ENCODE results near the gene MCCC1.

Gene MCCC1

DNA sequence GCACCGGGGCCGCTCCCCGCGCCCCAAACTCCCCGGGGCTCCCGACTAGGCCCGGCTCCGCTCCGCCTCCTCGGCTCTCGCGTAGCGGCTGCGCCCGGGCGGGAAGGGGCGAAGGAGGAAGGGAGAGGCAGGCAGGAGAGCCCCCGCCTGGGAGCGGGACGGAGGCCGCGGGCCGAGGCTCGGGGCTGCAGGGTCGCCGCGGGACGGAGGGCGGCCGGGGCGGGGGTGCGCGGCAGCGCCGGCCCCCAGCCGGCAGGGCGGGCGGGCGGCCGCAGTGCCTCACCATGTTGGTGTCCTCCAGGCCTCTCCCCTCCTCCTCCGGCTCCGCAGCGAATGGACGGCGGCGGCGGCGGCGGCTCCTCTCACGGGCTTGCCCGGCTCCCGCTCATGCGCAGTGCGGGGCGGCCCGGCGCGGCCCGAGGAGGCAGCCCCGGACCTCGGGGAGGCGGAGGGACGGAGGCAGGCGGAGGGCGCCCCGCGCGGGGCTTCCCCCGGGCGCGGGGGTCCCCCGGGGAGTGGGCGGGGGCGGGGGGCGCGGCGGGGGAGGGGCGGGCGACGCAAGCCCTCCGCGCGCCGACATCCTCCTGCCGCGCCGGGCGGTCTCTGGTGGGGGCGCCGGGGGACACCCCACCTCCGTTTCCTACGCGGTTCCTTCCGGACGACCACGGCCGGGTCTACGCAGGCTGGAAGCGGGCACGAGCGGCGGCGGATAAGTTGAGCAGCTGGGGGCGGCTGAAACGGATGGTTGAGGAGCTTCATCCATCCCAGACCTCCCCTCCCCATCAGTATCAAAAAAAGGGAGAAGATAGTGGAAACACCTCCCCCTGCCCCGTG is 118.9 kb downstream of the MCCC1 start, which contains the start of gene DCUN1D1:
TSS of gene DCUN1D1 (minus strand) at position 335 of the 834 bp plus-strand sequence. CDS start at position 286, 49 bp downstream.
- DNase-seq (ENCODE audit: low spot score): peak; percentile 98

DNA sequence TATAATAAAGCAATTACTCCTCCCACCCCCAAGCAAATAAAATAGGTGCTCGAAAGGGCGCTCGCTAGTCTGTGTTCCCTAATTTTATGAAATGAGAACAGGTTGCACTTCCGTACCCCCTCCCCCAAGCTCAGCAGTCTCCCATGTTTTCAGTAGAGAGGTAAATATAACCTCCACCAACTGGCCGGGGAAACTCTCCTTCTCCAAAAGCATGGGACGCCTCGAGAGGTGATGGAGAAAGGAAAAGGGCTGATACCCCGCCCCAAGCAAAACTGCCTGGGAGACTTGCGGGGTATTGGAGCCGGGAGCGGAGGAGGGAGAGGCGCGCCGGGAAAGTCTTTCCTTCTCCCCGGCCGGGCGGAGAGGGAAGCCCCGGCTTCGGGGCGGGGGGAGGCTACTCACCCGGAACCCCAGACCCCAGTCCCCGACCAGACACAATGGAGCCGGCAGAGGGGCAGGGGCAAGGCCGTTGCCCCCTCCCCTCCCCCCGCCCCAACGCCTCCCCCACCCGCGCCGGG is 119.6 kb downstream of the MCCC1 start:
- peak; percentile 60 for DNase-seq (ENCODE audit: low spot score)

DNA sequence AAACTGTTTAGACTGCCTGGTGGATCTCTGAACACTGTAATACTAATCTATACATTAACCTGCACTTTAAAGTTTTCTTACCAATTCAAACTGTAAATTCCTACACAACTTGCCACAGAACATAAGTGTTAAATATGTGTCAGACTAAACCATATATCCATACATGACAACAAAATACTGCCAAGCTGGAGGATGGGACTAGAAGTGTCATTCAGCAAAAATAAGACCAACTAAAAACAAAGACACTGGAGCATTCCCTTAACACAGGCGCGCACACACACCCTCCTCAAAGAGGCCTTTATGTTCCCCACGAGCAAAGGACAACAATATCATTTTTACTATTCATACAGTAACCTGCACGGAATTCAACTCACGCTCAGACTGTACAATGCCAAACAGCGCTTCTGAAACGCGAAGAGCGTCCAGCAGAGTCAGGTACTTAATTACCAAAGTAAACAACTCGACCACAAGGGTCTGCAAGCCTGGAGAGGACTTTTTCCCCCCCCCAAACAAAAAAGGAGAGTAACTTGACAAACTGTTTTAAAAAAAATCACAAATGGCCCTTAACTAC is 120.1 kb downstream of the MCCC1 start:
- no peak for DNase-seq (ENCODE audit: low spot score)

DNA sequence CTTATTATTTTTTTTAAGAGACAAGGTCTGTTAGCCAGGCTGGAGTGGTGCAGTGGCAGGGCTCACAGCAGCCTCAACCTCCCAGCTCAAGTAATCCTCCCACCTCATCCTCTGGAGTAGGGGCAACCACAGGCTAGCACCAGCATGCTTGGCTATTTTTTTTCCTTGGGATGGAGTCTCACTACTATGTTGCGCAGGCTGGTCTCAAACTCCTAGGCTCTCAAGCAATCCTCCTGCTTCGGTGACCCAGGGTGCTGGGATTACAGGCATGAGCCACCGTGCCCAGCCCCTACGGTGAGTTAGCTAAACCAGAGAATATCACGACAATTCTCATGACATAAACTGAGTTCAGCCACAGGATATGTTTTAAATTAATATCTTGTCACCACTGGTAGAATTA is 120.9 kb downstream of the MCCC1 start:
- no peak for DNase-seq (ENCODE audit: low spot score)

DNA sequence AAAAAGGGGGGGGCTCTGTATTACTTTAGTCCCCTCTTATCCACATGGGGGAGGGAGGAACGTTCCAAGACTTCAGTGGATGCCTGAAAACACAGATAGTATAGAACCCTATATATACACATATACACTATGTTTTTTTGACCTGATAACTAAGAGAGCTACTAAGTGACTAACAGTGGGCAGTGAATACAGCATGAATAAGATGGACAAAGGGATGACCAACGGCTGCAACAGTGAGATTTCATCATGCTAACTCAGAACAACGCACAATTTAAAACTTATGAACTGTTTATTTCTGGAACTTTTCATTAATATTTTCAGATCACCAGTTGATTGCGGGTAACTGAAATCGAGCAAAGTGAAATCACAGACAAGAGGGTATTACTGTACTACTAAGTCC is 126.2 kb downstream of the MCCC1 start:
- DNase-seq (ENCODE audit: low spot score): no peak

DNA sequence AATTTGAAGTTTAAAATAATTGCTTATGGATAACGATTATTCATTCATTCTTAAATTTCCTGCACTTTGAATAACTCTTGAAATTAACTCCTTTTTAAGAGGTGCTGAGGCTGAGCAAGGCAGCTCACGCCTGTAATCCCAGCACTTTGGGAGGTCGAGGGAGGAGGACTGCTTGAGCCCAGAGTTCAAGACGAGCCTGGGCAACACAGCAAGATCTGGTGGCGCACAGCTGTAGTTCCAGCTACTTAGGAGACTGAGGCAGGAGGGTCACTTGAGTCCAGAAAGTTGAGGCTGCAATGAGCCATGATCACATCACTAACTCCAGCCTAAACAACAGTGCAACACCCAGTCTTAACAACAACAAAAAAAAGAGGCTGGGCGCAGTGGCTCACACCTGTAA is 126.9 kb downstream of the MCCC1 start:
- no peak for DNase-seq (ENCODE audit: low spot score)

DNA sequence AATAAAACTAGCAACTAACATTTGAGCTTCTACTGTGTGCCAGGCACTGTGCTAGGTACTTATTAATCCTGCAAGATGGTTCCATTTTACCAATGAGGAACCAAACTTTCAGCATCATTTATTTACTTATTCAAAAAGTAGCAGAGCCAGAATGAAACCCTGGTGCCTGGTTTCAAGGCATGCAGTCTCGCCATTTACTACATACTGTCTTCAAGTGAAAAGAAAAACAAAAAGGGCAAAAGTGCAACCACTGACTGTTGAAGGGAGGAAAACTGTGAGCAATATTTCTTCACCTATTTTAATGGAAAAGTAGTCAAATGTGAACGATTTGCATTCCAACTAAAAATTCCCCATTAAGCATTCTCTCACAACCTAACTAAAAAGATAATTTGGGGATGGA is 127.7 kb downstream of the MCCC1 start:
- DNase-seq (ENCODE audit: low spot score): no peak

DNA sequence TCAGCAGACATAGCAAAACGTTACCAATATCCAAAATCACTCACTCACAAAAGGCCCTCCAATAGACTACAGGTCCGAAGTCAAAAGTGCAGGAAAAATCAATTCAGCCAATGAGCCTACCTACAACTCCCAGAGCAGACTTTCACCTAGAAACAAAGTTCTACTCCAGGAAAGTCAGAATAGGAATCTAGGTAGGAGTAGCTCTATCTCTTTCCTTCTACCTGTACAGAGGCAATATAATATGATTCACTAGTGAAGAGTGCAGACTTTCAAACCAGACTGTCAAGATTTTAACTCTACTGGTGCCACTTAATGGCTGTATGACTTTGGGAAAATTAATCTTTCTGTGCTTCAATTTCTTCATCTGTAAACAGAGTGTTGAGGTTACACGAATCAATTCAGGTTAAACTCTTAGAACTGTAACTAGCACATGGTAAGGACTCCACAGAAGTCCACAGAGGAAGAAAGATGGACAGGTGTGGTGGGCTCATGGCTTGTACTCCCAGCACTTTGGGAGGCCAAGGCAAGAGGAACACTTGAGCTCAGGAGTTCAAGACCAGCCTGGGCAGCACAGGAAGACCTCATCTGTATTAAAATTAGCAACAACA is 128.4 kb downstream of the MCCC1 start:
- DNase-seq (ENCODE audit: low spot score): no peak

DNA sequence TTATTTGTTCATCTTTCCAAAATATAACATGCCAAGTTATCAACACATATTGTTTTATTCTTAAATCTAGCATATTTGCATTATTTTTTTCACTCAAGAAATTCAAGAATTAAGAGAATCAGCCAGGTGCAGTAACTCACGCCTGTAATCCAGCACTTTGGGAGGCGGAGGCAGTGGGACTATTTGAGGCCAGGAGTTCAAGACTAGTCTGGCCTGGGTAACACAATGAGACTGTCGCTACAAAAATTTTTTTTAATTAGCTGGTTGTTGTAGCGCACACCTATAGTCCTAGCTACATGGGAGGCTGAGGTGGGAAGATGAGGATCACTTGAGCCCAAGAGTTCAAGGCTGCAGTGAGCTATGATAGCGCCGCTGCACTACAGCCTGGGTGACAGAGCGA is 129.4 kb downstream of the MCCC1 start:
- DNase-seq (ENCODE audit: low spot score): no peak

DNA sequence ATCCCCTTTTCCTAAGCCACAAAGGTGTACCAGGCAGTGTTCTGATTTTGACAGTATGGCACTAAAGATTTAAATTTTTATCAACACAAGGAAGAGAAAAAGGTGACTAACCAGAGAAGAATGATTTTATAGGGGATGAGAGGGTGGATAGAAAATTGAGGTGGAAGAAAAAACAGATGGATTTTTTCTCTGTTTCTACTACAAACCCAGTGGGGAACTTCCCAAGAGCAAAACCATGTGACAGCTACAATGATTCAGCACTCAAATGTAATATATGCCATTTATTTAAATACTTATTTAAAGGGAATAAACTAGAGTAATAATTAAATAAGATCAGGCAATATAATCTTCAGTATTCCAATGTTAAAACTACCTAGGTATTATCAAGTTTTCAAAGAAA is 130.0 kb downstream of the MCCC1 start:
- no peak for DNase-seq (ENCODE audit: low spot score)

DNA sequence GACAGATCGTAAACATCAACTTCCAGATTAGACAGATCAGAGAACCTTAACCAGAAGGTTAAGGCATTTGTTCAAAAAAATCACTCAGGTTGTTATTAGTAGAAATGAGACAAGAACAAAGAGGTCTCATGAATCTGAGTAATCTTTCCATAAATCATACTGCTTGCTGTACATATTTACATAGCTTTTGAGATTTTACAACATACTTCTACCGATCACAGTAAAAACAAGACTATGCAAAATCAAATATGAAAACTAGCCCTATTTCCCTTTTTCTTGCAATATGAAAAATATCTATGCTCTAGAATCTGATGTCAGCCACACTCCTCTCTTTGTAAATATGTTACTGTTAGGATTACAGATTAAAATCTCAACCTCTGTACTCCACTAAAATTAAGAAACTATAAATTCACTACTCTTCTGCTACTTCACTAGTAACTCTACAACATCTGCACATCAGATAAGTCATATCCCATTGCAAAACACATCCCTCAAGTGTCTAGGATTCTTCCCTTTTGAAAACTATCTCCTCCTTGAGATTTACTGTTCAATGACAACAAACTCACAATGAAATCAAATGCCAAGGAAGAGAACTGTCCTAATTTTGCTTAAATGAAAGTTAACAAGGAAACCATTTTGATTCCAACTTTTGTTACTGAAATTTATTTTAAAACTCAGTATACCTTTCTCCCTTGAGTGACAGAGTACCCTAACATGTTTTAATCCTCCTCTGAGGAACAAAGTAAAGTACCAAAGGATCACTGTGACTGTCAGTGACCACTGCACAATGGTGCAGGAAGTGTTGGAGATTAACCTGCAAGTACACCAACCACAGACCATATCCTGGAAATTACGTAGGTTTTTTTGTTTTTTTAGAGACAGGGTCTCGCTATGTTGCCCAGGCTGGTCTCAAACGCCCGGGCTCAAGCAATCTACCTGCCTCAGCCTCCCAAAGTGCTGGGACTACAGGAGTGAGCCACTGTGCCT is 131.8 kb downstream of the MCCC1 start:
- DNase-seq (ENCODE audit: low spot score): no peak

DNA sequence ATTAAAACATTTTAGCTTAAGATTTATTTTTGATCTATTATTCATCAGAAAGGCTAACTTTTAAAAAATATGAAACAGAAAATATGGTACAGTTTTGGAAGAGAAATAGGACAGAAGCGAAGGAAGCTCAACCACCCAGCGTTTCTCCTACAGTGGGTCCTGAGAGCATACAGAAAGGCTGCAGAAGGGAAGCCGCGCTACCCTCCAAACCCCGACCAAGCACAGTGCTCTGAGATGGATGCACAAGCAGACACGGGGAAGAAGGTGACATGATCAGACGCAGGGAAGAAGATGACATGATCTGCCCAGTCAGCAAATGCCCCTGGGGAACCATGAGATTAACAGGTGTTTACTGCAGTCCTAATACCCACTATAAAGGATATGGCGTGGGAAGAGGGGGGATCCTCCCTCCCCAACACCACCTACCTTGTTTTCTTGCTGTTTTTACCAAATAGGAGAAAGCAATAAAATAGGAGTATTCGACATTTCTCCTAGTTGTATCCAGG is 133.4 kb downstream of the MCCC1 start:
- DNase-seq (ENCODE audit: low spot score): no peak

All from iPS-NIHi11 (cell line).